NCI-H82 treated with DMSO at 0.1 percent for 48 hours (cell line): ENCODE data around the gene CNIH2.
"Not testable (repeated sequence)": the region's sequence is repeated elsewhere in the genome, so short reads cannot be mapped to it uniquely, and the experiment has no call there.

ENCODE experiments used
- DNase-seq: peaks from one replicate; lab custom pipeline; 2025; ENCODE audit not compliant: unreplicated experiment; lab: John Stamatoyannopoulos, UW

Gene CNIH2

GRCh38 chr11:66313321-66314185 is 35.6 kb downstream of the CNIH2 start:
- no peak for DNase-seq

- no peak for DNase-seq
Measured at GRCh38 chr11:66314186-66314501, 36.2 kb downstream of the CNIH2 start.

- DNase-seq = no peak
Measured at GRCh38 chr11:66314561-66315497, 36.9 kb downstream of the CNIH2 start.

GRCh38 chr11:66315498-66315885 is 37.5 kb downstream of the CNIH2 start:
- DNase-seq = no peak

GRCh38 chr11:66315921-66316811 is 38.2 kb downstream of the CNIH2 start:
- DNase-seq = no peak

- DNase-seq = no peak
Measured at GRCh38 chr11:66316849-66317251, 38.9 kb downstream of the CNIH2 start, which contains the start of gene CD248. Gene CD248, minus strand, starts transcription at chr11:66317044. Its CDS starts 17 bp downstream, at chr11:66317027.

- DNase-seq = no peak
Measured at GRCh38 chr11:66317322-66317722, 39.3 kb downstream of the CNIH2 start.

GRCh38 chr11:66317723-66318599 is 40.0 kb downstream of the CNIH2 start:
- DNase-seq = no peak

GRCh38 chr11:66318600-66318970 is 40.6 kb downstream of the CNIH2 start:
- no peak for DNase-seq

GRCh38 chr11:66320289-66320688 is 42.3 kb downstream of the CNIH2 start:
- DNase-seq = not testable (repeated sequence)

- not testable (repeated sequence) for DNase-seq
Measured at GRCh38 chr11:66320748-66321147, 42.8 kb downstream of the CNIH2 start.

GRCh38 chr11:66321606-66322005 is 43.6 kb downstream of the CNIH2 start:
- no peak for DNase-seq

- DNase-seq = no peak
Measured at GRCh38 chr11:66322732-66323427, 44.9 kb downstream of the CNIH2 start.

- no peak for DNase-seq
Measured at GRCh38 chr11:66323684-66324083, 45.7 kb downstream of the CNIH2 start.

GRCh38 chr11:66324664-66325063 is 46.7 kb downstream of the CNIH2 start:
- no peak for DNase-seq

GRCh38 chr11:66325263-66325671 is 47.3 kb downstream of the CNIH2 start:
- no peak for DNase-seq

- no peak for DNase-seq
Measured at GRCh38 chr11:66326261-66327111, 48.5 kb downstream of the CNIH2 start.
